Measurements from ENCODE around the gene PDLIM7.

Gene PDLIM7, protein sequence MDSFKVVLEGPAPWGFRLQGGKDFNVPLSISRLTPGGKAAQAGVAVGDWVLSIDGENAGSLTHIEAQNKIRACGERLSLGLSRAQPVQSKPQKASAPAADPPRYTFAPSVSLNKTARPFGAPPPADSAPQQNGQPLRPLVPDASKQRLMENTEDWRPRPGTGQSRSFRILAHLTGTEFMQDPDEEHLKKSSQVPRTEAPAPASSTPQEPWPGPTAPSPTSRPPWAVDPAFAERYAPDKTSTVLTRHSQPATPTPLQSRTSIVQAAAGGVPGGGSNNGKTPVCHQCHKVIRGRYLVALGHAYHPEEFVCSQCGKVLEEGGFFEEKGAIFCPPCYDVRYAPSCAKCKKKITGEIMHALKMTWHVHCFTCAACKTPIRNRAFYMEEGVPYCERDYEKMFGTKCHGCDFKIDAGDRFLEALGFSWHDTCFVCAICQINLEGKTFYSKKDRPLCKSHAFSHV

DNA sequence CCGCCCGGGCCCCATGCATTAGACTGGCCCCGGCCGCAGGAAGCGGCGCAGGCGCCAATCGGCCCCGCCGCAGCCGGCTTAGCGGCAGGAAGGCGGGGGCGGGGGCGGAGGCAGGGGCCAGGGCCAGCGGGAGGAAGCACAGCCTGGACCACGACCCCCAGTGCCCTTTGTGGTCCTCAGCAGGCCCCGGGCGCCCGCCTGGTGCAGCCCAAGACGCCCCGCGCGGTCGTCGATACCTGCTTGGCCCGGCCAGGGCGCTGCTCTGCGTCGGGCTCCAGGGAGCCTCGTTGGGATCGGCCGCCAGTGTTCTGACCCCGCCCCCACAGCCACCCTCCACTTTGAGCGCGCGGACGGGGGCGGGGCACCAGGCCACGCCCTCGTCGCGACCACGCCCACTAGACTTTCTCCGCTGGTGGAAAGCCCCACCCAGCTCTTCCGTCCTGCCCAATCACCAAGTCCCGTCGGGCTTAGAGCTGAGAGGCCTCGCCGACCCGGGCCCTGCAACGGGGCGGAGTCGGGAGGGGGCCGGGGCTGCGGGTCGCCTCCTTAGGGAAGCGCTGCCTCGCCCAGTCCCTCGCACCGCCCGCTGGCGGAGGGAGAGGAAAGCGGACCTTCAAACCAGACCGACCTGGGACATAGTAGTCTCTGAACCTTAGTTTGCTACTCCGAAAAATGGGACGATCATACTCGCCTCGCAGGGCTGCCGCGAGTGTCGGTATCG, at the start of gene PDLIM7:
Gene PDLIM7 (minus strand): TSS at position 313 of the 721 bp plus-strand sequence. CDS start 1,092 bp downstream, outside the sequence.
- peak within 1 kb of the TSS; percentile 93 for H3K4me3 ChIP-seq (ENCODE audit: low read depth, low read length)
- POLR2A ChIA-PET: interaction anchor here (0.5 to 15.7 kb wide), 29 partner anchors 9 to 188 kb away, joined by 3 to 401 read pairs (median 5); partner anchors contain the start of genes DBN1, DDX41 and GRK6
- CTCF ChIA-PET: interaction anchor here (0.6 to 16.4 kb wide), 10 partner anchors 12 to 188 kb away, joined by 3 to 261 read pairs (median 7); partner anchors contain the start of genes DBN1 and DDX41
- peak; percentile 87 for DNase-seq (ENCODE audit: low read depth, low spot score)
- TF ChIP-seq CTCF (IDR thresholded peaks at IDR 0.05; ENCODE audit: insufficient read depth, low read length, missing control alignments): peak; percentile 15

DNA sequence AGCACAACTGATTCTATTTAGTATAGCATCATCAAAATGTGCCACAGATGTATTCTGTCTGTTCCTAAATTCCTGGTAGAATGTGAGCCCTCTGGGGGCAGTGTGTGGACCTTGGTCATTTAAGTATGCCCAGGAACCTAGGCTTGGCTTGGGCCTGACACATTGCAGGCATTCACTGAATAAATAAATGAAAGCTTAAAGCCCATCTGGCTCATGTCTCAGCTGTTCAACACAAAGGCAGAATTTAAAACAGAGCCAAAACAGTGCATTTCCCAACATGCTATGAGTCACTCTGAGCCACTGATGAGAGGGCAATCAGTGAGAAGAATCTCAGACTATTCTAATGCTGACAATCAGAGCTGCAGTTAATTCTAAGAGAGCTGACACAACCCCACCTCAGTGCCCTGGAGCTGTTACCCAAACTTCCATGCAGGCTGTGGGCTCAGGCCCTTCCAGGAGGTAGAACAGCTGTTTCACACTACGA, 48.9 kb upstream of the PDLIM7 start:
- peak; percentile 17 for TF ChIP-seq CTCF (IDR thresholded peaks at IDR 0.05; ENCODE audit: insufficient read depth, low read length, missing control alignments)
- ChIA-PET POLR2A (interaction anchor here (1.0 to 2.6 kb wide), 7 partner anchors 9 to 98 kb away, joined by 4 to 29 read pairs (median 13); partner anchors contain the start of genes B4GALT7, DDX41 and PDLIM7), CTCF (interaction anchor here (1.1 to 2.7 kb wide), 6 partner anchors 9 to 61 kb away, joined by 3 to 15 read pairs (median 6); partner anchors contain the start of gene TMED9)
- DNase-seq (ENCODE audit: low read depth, low spot score): peak; percentile 94
- no peak overlapping the region for H3K4me3 ChIP-seq (ENCODE audit: low read depth, low read length)

DNA sequence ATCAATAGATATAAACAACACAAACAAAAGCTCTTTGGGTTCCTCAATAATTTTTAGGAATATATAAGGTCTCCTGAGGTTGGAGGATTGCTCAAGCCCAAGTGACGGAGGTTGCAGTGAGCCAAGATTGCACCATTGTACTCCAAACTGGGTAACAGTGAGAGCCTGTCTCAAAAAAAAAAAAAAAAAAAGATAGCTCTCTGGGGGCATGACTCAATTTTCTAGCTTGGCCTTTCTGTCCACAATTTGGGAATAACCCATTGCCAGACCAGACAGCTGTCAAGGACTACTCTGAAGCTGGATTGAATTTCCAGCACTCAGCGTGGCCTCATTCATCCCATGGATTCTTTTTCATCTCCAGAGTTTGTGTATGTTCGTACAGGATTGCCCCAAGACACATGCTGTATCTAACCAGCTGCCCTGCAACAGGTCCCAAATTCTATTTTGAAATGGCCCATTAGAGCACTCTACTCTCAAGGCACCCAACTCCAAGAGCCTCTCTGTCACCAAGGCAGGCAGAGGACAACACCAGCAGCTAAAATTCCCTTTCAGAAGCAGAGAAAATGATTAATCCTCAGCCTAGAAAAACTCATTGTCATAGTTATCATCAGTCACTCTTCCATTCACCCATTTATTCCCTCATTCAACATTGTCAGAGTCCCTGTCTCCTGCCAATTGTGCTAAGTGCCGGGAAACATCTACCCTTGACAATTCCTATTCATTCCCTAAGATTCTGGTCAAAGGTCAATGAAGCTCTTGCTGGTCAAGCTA, 48.3 kb upstream of the PDLIM7 start:
- DNase-seq (ENCODE audit: low read depth, low spot score): peak; percentile 56
- H3K4me3 ChIP-seq (ENCODE audit: low read depth, low read length): no peak overlapping the region
- CTCF ChIA-PET: interaction anchor here (1.3 to 2.7 kb wide), 6 partner anchors 8 to 62 kb away, joined by 3 to 15 read pairs (median 6); no protein-coding TSS in a partner anchor
- POLR2A ChIA-PET: interaction anchor here (0.6 to 2.6 kb wide), 7 partner anchors 8 to 54 kb away, joined by 3 to 29 read pairs (median 13); partner anchors contain the start of genes B4GALT7, DDX41 and PDLIM7
- no peak for TF ChIP-seq CTCF (IDR thresholded peaks at IDR 0.05; ENCODE audit: insufficient read depth, low read length, missing control alignments)

- no peak overlapping the region for H3K4me3 ChIP-seq (ENCODE audit: low read depth, low read length)
- POLR2A ChIA-PET: no interaction called here
- no peak for TF ChIP-seq CTCF (IDR thresholded peaks at IDR 0.05; ENCODE audit: insufficient read depth, low read length, missing control alignments)
- DNase-seq (ENCODE audit: low read depth, low spot score): no peak
- CTCF ChIA-PET: interaction anchor here (0.8 to 1.7 kb wide), 3 partner anchors 10 to 42 kb away, joined by 3 to 6 read pairs (median 5); no protein-coding TSS in a partner anchor
Measured at GRCh38 chr5:177542816-177543465, 45.5 kb upstream of the PDLIM7 start.

DNA sequence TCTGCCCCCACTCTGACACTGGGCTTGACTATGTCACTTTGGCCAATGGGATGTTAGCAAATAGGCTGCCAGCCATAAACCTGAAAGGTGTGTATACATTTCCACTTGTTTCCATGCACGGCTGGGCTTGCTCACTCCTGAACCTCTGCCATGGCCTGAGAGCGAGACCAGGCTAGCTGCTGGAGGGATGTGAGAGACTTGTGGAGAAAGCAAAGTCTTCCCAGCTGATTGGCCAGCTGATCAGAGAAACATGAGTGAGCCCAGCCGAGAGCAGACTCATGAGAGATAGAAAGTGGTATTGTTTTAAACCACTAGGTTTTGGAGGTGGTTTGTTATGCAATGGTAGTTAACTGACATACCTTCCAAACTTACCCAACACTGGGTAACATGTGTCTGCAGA, 43.0 kb upstream of the PDLIM7 start:
- CTCF ChIA-PET: no interaction called here
- POLR2A ChIA-PET: no interaction called here

More for the DNA sequence above, 43.0 kb upstream of the PDLIM7 start:
- H3K4me3 ChIP-seq (ENCODE audit: low read depth, low read length): no peak overlapping the region
- no peak for TF ChIP-seq CTCF (IDR thresholded peaks at IDR 0.05; ENCODE audit: insufficient read depth, low read length, missing control alignments)
- no peak for DNase-seq (ENCODE audit: low read depth, low spot score)
